Upper lobe of right lung (tissue), 1 donor: ENCODE measurements around the gene TREML4. TPM values are rescaled to one million over a fixed set of nuclear protein-coding genes. Genes with fewer than 3 reads are reported as not detected.

Experiments used
- ATAC-seq: fragments of 200-7000 bp; cut with Tn5 transposase; one replicate; pipeline ENCODE4 v1.9.1; 2020; ENCODE audit warnings: mild to moderate bottlenecking, moderate library complexity
- DNase-seq: peaks from one replicate; pipeline ENCODE4 v3.0.0-alpha.2; 2020
- H3K27ac ChIP-seq: fragments of 200-600 bp; one replicate; pipeline ENCODE4 v1.8.0; 2022
- H3K27me3 ChIP-seq: fragments of 200-600 bp; one replicate; pipeline ENCODE4 v1.8.0; 2022; ENCODE audit warnings: mild to moderate bottlenecking
- H3K36me3 ChIP-seq: fragments of 200-600 bp; one replicate; pipeline ENCODE4 v1.8.0; 2022
- H3K4me1 ChIP-seq: fragments of 200-600 bp; one replicate; pipeline ENCODE4 v1.8.0; 2022
- H3K4me3 ChIP-seq: fragments of 200-600 bp; one replicate; pipeline ENCODE4 v1.8.0; 2022; ENCODE audit warnings: mild to moderate bottlenecking
- H3K9me3 ChIP-seq: fragments of 200-600 bp; one replicate; pipeline ENCODE4 v1.8.0; 2022
- CTCF ChIP-seq: fragments of 200-600 bp; IDR thresholded peaks from one replicate; pipeline ENCODE4 v1.8.0; 2022; ENCODE audit warnings: antibody characterized with exemption
- intact Hi-C: fragments of 100-400 bp; cut with DNase I; formaldehyde crosslinking; loops from one replicate; pipeline ENCODE4 v1.11.0; 2022
- total RNA-seq: library from RNA; stranded (reverse); fragmentation: NEBNext Ultra II Directional; extraction: Animal tissue kit (Norgen Biotek cat#: 25700); gene quantifications from one replicate; pipeline ENCODE4 v1.2.1, GENCODE V29; 2021
- donor health status: DM: no; HTN: yes; CAD: no; lungs with severe emphysema.

The TREML4 gene
- total RNA-seq, 1 donor from 2014 or later: not detected

GRCh38 chr6:41193171-41193734 is 34.9 kb upstream of the TREML4 start:
- no peaks in the 10 kb centered on the region for H3K36me3 ChIP-seq
- H3K27me3 ChIP-seq: peaks cover 3% of the 10 kb centered on the region
- no peak overlapping the region for H3K4me3 ChIP-seq
- intact Hi-C loops: no loop called here
- no peaks in the 10 kb centered on the region for H3K4me1 ChIP-seq
- no peak for DNase-seq
- TF ChIP-seq CTCF: no peak
- H3K9me3 ChIP-seq: no peaks in the 10 kb centered on the region
- ATAC-seq: no peak
- H3K27ac ChIP-seq: no peak overlapping the region

DNA sequence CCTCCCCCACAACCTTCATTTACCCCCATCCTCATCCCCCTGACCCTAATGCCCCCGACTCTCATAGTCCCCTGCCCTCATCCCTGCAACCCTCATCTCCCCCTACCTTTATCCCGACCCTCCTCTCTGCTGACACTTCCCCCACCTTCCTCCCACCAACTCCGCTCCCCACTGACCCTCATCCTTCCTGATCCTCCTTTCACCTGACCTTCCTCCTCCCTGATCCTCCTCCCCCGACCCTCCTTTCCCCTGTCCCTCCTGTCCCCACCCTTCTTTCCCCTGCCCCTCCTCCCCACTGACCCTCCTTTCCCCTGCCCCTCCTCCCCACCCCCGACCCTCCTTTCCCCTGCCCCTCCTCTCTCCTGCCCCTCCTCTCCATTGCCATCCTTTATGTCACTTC is 34.3 kb upstream of the TREML4 start:
- H3K9me3 ChIP-seq: no peaks in the 10 kb centered on the region

DNA sequence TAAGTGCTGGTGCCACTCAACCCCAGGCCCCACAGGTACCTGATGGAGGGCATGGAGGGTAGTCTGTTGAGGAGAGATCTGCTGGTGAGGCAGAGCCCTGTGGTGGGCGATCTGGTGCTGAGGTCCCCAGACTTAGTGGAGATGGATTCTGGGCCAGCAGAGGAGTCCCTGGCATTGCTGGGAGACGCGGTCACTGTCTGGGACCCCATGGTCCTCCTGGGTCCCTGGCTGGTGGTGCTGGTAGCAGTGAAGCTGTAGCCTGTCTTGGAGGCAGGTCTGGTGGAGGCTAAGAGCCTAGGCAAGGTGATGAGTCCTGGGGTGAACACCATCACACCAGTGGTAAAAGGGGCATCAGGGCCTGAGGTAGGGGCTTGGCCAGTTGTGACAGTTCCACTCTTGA is 33.8 kb upstream of the TREML4 start:
- TF ChIP-seq CTCF: no peak
- H3K4me3 ChIP-seq: no peak overlapping the region
- no peaks in the 10 kb centered on the region for H3K4me1 ChIP-seq
- peaks cover 3% of the 10 kb centered on the region for H3K27me3 ChIP-seq
- DNase-seq (no peak), ATAC-seq (no peak)
- H3K9me3 ChIP-seq: no peaks in the 10 kb centered on the region
- H3K27ac ChIP-seq: no peak overlapping the region
- intact Hi-C loops: no loop called here
- no peaks in the 10 kb centered on the region for H3K36me3 ChIP-seq

More for the DNA sequence above, 34.3 kb upstream of the TREML4 start:
- no peak for DNase-seq
- Histone ChIP-seq H3K27ac (no peak overlapping the region), H3K4me3 (no peak overlapping the region), H3K4me1 (no peaks in the 10 kb centered on the region), H3K27me3 (peaks cover 3% of the 10 kb centered on the region), H3K36me3 (no peaks in the 10 kb centered on the region)
- no peak for TF ChIP-seq CTCF
- ATAC-seq: no peak
- intact Hi-C loops: no loop called here

DNA sequence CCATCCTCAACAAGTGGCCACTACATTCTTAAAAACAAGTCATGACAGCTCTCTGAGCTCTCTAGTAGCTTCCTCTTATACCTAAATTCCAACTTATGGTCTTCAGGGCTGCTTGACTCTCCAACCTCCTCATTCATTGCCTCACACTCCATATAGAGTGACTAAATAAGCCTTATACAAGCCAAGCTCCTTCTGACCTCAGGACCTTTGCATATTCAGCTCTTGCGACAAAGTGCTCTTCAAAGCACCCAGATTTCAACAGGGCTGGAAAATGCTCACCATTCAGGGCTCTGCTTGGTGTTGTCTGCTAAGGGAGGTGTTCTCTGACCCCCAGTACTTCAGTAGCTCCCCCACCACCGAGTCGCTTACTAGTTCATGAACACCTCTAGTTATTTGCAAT is 30.9 kb upstream of the TREML4 start:
- no peak for TF ChIP-seq CTCF
- DNase-seq: no peak
- Histone ChIP-seq H3K9me3 (no peaks in the 10 kb centered on the region), H3K27me3 (peaks cover 3% of the 10 kb centered on the region), H3K36me3 (no peaks in the 10 kb centered on the region), H3K4me3 (no peak overlapping the region), H3K27ac (no peak overlapping the region), H3K4me1 (peaks cover 5% of the 10 kb centered on the region)
- intact Hi-C loops: no loop called here
- no peak for ATAC-seq

DNA sequence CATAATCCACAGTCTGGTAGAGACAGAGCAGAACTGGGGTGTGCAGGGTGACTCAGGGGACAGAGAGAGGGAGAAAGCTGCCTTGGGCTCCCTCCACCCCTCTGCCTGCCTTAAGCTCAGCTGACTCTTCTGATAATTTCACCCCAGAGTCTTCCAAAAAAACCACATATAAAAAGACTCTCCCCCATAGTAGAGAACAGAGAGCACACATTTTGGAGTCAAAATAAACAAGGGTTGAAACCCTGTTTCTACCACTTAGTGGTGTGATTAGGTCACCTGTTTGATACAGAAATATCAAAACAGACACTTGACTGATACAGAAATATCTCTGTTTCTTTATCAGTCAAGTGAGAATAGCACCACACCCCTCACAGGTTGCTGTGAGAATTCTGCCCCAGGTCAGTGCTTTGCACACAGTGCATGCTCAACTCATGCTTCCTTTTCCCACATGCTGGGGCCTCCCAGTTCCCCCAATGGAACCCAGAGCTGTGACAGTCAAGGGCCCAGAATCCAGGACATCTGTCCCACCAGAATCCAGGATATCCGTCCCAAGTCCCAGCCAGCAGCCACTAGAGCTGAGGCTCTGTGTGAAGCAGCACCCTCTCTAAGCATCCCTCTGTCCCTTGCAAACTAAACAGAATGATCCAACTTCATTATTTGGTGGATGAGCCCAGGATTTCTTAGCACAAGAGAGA is 28.4 kb upstream of the TREML4 start:
- intact Hi-C loops: no loop called here
- DNase-seq (no peak), ATAC-seq (peak; percentile 10)
- H3K9me3 ChIP-seq: no peaks in the 10 kb centered on the region
- H3K36me3 ChIP-seq: no peaks in the 10 kb centered on the region
- H3K4me1 ChIP-seq: peaks cover 5% of the 10 kb centered on the region
- H3K27ac ChIP-seq: peak overlapping the region; percentile 68
- TF ChIP-seq CTCF: no peak
- no peak overlapping the region for H3K4me3 ChIP-seq
- no peaks in the 10 kb centered on the region for H3K27me3 ChIP-seq
